ENCODE data around the gene STING1.

- TF ChIP-seq CTCF (IDR thresholded peaks at IDR 0.05; ENCODE audit: extremely low read depth in 1 of 2, insufficient read depth in 1 of 2, low read depth in 1 of 2, low read length in 2 of 2), result no peak
- no peak for TF ChIP-seq FOS (IDR thresholded peaks at IDR 0.05; ENCODE audit: borderline replicate concordance, insufficient read depth, low read length)
- TF ChIP-seq POLR2A (IDR thresholded peaks at IDR 0.05; ENCODE audit: low read depth, low read length), result no peak
- TF ChIP-seq EZH2 (IDR thresholded peaks at IDR 0.05; ENCODE audit: borderline replicate concordance, low read depth, low read length, severe bottlenecking), result no peak
- no peak for TF ChIP-seq MAX (IDR thresholded peaks at IDR 0.05; ENCODE audit: insufficient read depth, insufficient read length)
- TF ChIP-seq POLR2AphosphoS5 (IDR thresholded peaks at IDR 0.05; ENCODE audit: insufficient read depth, low read depth, low read length), result peak; percentile 17
- no peak for TF ChIP-seq MYC (IDR thresholded peaks at IDR 0.05; ENCODE audit: low read depth, low read length)
- TF ChIP-seq GATA2 (IDR thresholded peaks at IDR 0.05; ENCODE audit: insufficient read depth, insufficient read length, low read depth, low read length), result no peak
- TF ChIP-seq JUN (IDR thresholded peaks at IDR 0.05; ENCODE audit: borderline replicate concordance, insufficient read depth, insufficient read length, low read depth), result no peak
Observed at GRCh38 chr5:139453683-139454567, 28.6 kb downstream of the STING1 start.

Data from endothelial cell of umbilical vein (primary cell).